ENCODE data around the gene TMEM127.
A peak's percentile ranks its signal among the peaks of the same experiment; 100 is the strongest.
"Not testable (repeated sequence)": the region's sequence is repeated elsewhere in the genome, so short reads cannot be mapped to it uniquely, and the experiment has no call there.

The TMEM127 gene

GRCh38 chr2:96233436-96233835 lies 32.4 kb downstream of the TMEM127 start:
- TF ChIP-seq CTCF (IDR thresholded peaks at IDR 0.05; ENCODE audit: insufficient read depth, low read depth, low read length, missing control alignments): no peak
- no peak overlapping the region for H3K4me3 ChIP-seq (ENCODE audit: low read depth, low read length)
- no peak for DNase-seq (ENCODE audit: low read depth)

GRCh38 chr2:96231316-96231715 lies 34.5 kb downstream of the TMEM127 start:
- no peak overlapping the region for H3K4me3 ChIP-seq (ENCODE audit: low read depth, low read length)
- TF ChIP-seq CTCF (IDR thresholded peaks at IDR 0.05; ENCODE audit: insufficient read depth, low read depth, low read length, missing control alignments): no peak
- no peak for DNase-seq (ENCODE audit: low read depth)

DNA sequence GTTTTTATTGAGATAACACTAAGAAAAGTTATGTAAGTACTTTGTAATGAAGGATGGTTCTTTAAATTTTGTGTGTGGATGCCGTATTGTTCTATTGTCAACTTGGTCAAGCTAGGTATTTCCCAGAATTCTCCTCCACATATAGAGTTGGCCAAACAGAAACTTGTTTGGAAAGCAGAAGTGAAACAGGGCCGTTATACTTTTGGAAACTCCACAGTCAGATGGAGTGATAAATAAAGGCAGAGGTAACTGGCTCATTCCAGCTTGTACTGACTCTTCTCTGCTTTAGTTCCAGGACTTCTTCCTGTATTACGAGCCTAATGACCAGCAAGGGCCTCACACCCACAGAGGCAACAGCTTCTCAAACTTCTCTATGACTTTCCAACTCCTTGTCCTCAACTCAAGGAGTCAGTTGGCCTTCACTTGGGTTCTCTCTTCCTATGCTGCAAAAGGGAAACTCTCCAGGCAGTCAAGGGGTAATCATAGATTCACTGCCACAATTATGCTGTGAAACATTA lies 40.7 kb downstream of the TMEM127 start:
- no peak for TF ChIP-seq CTCF (IDR thresholded peaks at IDR 0.05; ENCODE audit: insufficient read depth, low read depth, low read length, missing control alignments)
- peak; percentile 80 for DNase-seq (ENCODE audit: low read depth)
- H3K4me3 ChIP-seq (ENCODE audit: low read depth, low read length): no peak overlapping the region; the same call in 1 of the 2 replicates

DNA sequence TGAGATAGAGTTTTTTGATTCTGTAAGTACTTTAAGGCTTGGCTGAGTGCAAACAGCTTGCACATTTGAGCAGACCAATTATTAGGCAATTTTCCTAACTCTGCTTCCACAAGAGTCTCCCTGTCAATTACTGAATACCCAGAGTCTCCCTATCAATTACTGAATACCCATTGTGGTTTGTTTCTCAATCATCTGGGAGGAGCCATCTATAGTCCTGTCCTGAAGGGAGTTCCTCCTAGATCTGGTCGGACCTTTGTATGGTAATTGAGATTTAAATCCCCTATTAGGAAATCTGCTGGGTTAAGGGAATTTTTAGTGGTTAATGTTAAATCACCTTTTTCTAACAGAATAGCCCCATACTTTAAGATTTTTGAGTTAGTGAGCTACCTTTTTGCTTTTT lies 44.7 kb downstream of the TMEM127 start:
- not testable (repeated sequence) for H3K4me3 ChIP-seq (ENCODE audit: low read depth, low read length); DNase-seq (ENCODE audit: low read depth)

DNA sequence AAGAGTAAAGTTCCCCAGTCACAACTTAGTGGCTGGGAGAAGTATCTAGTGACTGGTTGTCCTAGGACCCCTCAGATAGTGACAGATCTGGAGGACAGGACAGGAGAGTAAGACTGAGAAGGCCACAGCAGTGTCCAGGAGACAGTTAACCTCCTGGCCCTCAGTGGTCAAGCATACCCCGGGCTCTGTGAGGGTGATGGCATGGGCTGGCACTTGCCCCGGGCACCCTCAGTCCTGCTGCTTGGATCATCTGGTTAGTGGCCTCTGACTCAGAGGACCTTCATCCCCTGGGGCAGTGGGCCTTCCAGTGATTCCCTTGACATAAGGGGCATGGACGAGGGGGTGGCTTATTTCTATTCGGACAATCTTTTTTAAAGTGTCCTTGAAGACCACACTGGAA lies 45.8 kb downstream of the TMEM127 start:
- not testable (repeated sequence) for H3K4me3 ChIP-seq (ENCODE audit: low read depth, low read length); DNase-seq (ENCODE audit: low read depth)

GRCh38 chr2:96218508-96219131 lies 47.2 kb downstream of the TMEM127 start:
- no peak for TF ChIP-seq CTCF (IDR thresholded peaks at IDR 0.05; ENCODE audit: insufficient read depth, low read depth, low read length, missing control alignments)
- H3K4me3 ChIP-seq (ENCODE audit: low read depth, low read length): no peak overlapping the region
- DNase-seq (ENCODE audit: low read depth): no peak

GRCh38 chr2:96214554-96214953 lies 51.2 kb downstream of the TMEM127 start:
- TF ChIP-seq CTCF (IDR thresholded peaks at IDR 0.05; ENCODE audit: insufficient read depth, low read depth, low read length, missing control alignments): no peak

GRCh38 chr2:96213379-96213778 lies 52.4 kb downstream of the TMEM127 start:
- no peak for DNase-seq (ENCODE audit: low read depth)
- TF ChIP-seq CTCF (IDR thresholded peaks at IDR 0.05; ENCODE audit: insufficient read depth, low read depth, low read length, missing control alignments): no peak

More at GRCh38 chr2:96214554-96214953, 51.2 kb downstream of the TMEM127 start:
- H3K4me3 ChIP-seq (ENCODE audit: low read depth, low read length): no peak overlapping the region
- DNase-seq (ENCODE audit: low read depth): no peak

More at GRCh38 chr2:96213379-96213778, 52.4 kb downstream of the TMEM127 start:
- no peak overlapping the region for H3K4me3 ChIP-seq (ENCODE audit: low read depth, low read length)

Data from GM12865 (cell line).